HUDEP-2 (cell line): ENCODE data around the gene POLE.

Experiments
- DNase-seq, 76 experiments: peaks; one replicate each; lab custom pipeline; 2025; ENCODE audit not compliant: unreplicated experiment in 76 of 76; lab: John Stamatoyannopoulos, UW

POLE gene

GRCh38 chr12:132687211-132688164, at the start of gene POLE, which contains the start of gene PXMP2:
TSS of gene POLE (minus strand) at chr12:132687342. CDS start at chr12:132687315, 27 bp downstream.
TSS of gene PXMP2 (plus strand) at chr12:132687587. CDS start at chr12:132687671, 84 bp downstream.
- peak in 74 of 76 experiments; percentile 44 to 97 (median 91) for DNase-seq

- no peak for DNase-seq
Measured at GRCh38 chr12:132736913-132737312, 49.8 kb upstream of the POLE start.

- no peak for DNase-seq
Measured at GRCh38 chr12:132736378-132736777, 49.2 kb upstream of the POLE start.

GRCh38 chr12:132735496-132735895, 48.4 kb upstream of the POLE start:
- DNase-seq: no peak

- DNase-seq: no peak
Measured at GRCh38 chr12:132734206-132734605, 47.1 kb upstream of the POLE start.

- DNase-seq: no peak
Measured at GRCh38 chr12:132731574-132731973, 44.4 kb upstream of the POLE start.

- no peak for DNase-seq
Measured at GRCh38 chr12:132730353-132730752, 43.2 kb upstream of the POLE start.

GRCh38 chr12:132729541-132730320, 42.6 kb upstream of the POLE start:
- DNase-seq: no peak

GRCh38 chr12:132728502-132728901, 41.4 kb upstream of the POLE start:
- no peak for DNase-seq

GRCh38 chr12:132727091-132727794, 40.1 kb upstream of the POLE start:
- DNase-seq: no peak

- no peak for DNase-seq
Measured at GRCh38 chr12:132726386-132726785, 39.2 kb upstream of the POLE start.

GRCh38 chr12:132724506-132725241, 37.5 kb upstream of the POLE start:
- no peak for DNase-seq

- DNase-seq: peak in 1 of 76 experiments; percentile 8
Measured at GRCh38 chr12:132723764-132724140, 36.6 kb upstream of the POLE start.

GRCh38 chr12:132723015-132723763, 36.0 kb upstream of the POLE start:
- no peak for DNase-seq

GRCh38 chr12:132720606-132721345, 33.6 kb upstream of the POLE start:
- no peak for DNase-seq

- no peak for DNase-seq
Measured at GRCh38 chr12:132719954-132720324, 32.8 kb upstream of the POLE start.

GRCh38 chr12:132719141-132719953, 32.2 kb upstream of the POLE start:
- DNase-seq: no peak

- DNase-seq: no peak
Measured at GRCh38 chr12:132718644-132719043, 31.5 kb upstream of the POLE start.
